GM11168 (cell line): ENCODE results near the gene C17orf75.
"Not testable (repeated sequence)": the region's sequence is repeated elsewhere in the genome, so short reads cannot be mapped to it uniquely, and the experiment has no call there.

Source experiments
- in situ Hi-C: fragments of 300-500 bp; cut with MboI; formaldehyde crosslinking; loops from one replicate; pipeline ENCODE4 v1.12.0; 2022; ENCODE audit warnings: low sequenced_read_pairs; ENCODE audit not compliant: unreplicated experiment

Gene C17orf75

GRCh38 chr17:32348483-32348800 lies 6.5 kb upstream of the C17orf75 start:
- in situ Hi-C loops: no loop called here

DNA sequence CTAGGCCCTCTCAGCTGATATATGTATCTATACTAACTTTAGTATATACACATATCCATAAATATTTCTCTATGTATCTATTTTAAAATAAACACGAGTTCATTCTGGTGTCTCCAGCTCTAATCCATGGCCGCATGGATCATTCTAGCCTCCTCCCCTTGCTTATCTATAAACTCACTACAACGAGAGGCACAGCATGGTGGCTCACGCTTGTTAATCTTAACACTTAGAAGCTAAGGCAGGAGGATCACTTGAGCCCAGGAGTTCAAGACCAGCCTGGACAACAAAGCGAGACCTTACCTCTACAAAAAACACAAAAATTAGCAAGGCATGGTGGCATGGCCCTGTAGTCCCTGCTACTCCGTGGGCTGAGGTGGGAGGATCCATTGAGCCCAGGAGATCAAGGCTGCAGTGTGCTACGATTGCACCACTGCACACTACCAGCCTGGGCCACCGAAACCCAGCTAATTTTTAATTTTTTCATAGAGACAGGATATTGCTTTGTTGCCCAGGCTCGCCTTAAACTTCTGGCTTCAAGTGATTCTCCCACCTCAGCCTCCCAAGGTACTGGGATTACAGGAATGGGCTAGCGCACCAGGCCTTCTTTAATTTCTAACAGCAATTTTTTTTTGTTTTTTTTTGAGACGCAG lies 4.1 kb upstream of the C17orf75 start:
- in situ Hi-C loops: no loop called here

GRCh38 chr17:32342603-32343325 lies 791 bp upstream of the C17orf75 start:
- in situ Hi-C loops: no loop called here

DNA sequence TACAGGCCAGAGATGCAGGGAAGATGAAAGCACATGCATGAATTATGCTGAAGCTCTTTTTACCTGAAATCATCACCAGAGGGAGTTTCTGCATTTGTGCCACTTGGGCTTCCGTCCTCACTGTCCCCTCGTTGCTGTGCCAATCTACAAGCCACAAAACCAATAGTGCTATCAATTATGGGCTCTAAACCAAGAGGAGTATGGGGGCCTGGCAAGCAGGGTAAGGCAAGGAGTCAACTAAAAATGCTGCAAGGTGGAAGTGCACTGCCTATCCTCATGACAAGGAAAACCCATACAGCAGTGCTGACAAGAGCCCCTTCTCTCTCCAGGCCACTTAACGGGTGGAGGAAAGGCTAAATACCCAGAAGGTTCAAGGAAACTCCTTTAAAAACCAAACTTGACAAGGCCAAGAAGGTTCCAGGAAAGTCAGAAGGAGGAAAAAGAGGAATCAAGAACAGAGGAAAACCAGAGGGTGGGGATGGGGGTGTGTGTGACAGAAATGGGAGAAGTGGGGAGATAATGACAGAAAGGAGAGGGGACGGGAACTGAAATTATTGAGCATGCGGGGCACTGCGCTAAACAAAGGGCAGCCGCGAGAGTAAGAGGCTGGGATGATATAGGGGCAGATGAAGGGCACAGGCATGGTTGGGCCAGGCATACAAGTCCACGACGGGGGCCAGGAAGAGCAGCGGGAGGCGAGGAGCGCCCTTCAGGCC lies 674 bp downstream of the C17orf75 start:
- in situ Hi-C loops: no loop called here

GRCh38 chr17:32335687-32336086 lies 6.3 kb downstream of the C17orf75 start:
- in situ Hi-C loops: no loop called here

- in situ Hi-C loops: no loop called here
Observed at GRCh38 chr17:32335046-32335445, 6.9 kb downstream of the C17orf75 start.

DNA sequence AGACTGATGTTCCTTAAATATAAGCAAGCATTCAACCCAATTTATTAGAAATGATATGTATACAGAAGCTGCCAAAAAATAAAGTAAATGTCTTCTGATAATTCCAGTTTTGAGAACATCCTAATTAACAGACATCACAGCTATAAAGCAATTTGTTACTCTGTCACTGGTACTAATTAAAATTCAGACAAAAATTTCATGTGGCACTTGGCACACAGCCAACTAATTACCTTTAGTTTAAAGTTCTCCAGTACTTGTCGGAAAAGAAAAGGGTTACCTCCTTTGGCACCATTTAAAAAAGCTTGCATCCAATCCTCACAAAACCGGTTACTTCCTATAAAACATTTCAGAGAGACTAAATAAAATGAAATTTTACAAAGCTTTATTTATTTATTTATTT lies 8.8 kb downstream of the C17orf75 start:
- in situ Hi-C loops: no loop called here

- in situ Hi-C loops: no loop called here
Observed at GRCh38 chr17:32331243-32332040, 10.5 kb downstream of the C17orf75 start.

GRCh38 chr17:32330147-32330546 lies 11.8 kb downstream of the C17orf75 start:
- in situ Hi-C loops: no loop called here

DNA sequence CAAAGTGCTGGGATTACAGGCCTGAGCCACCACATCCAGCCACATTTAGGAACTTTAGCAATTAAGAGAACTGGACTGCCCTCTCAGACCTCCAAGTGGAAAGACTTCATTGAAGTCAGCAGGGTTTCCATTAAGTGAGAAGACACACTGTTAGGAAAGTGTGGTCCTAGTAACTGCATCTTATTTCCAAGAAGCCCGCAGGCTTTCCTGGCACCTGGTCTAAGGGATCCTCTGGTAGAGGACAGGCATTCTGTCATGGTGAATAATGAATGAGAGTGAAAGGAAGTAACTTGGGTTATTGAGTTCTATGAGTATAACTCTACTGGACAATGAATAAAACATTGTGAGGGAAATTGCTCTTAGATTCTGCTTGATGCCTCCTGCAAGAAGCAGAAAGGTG lies 14.1 kb downstream of the C17orf75 start:
- in situ Hi-C loops: no loop called here

- in situ Hi-C loops: no loop called here
Observed at GRCh38 chr17:32323811-32324491, 18.0 kb downstream of the C17orf75 start.

- in situ Hi-C loops: no loop called here
Observed at GRCh38 chr17:32323046-32323445, 18.9 kb downstream of the C17orf75 start.

DNA sequence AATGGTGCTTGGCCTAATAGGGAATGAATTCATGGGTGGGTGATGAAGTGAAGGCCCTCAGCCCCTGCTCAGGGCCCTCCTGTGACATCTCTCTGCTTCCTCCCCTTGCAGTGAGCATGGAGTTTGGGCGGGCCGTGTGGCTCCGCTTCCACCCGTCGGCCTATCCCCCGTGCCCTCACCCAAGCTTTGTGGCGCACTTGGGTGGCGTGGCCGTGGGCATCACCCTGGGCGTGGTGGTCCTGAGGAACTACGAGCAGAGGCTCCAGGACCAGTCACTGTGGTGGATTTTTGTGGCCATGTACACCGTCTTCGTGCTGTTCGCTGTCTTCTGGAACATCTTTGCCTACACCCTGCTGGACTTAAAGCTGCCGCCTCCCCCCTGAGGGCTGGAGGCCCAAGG lies 21.1 kb downstream of the C17orf75 start:
- in situ Hi-C loops: no loop called here

- in situ Hi-C loops: not testable (repeated sequence)
Observed at GRCh38 chr17:32320080-32320479, 21.9 kb downstream of the C17orf75 start.

- in situ Hi-C loops: loop anchor here (10.0 kb wide), 1 partner anchor 55 kb away; the partner anchor contains the start of gene RHBDL3
Observed at GRCh38 chr17:32319548-32319905, 22.4 kb downstream of the C17orf75 start.

GRCh38 chr17:32318071-32318470 lies 23.9 kb downstream of the C17orf75 start:
- in situ Hi-C loops: loop anchor here (10.0 kb wide), 1 partner anchor 53 kb away; the partner anchor contains the start of gene RHBDL3

DNA sequence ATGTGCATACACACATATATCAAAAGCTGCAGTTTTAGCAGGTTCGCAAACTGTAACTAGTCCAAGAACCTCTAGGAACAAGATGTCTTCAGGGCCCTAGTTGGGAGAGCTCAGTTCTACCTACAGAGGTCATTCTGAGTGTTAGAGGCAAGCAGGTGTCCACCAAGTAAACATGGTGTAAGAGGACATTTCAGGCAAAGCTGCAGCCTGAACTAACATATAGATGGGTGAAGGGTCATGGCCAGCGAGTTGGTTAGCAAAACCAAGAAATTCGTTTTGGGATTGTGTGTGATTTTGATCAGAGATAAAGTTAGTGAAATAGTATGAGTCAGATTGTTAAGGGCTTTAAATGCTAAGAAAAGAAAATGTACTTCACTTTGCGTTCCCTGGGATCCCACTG lies 24.6 kb downstream of the C17orf75 start:
- in situ Hi-C loops: loop anchor here (10.0 kb wide), 1 partner anchor 53 kb away; the partner anchor contains the start of gene RHBDL3

GRCh38 chr17:32316653-32317052 lies 25.3 kb downstream of the C17orf75 start:
- in situ Hi-C loops: loop anchor here (10.0 kb wide), 1 partner anchor 52 kb away; the partner anchor contains the start of gene RHBDL3

DNA sequence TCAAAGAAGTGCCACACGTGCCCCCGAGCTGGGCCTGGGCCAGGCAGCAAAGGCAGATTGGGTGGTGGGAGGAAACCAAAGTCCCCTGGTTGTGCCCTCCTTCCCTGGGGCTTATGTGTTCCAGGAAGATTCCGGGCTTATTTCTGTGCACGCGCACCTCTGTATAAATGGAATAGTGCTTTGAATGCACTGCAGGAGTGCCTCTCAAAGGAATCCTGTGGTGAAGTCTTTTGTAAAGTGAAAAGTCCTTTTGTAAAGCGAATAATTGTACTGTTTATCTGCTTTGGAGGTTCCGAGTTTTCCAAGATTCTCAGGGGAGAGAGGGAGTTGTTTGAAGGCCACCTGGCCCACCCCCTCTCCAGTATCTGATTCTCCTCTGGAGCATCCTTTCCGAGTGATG lies 26.8 kb downstream of the C17orf75 start:
- in situ Hi-C loops: loop anchor here (10.0 kb wide), 1 partner anchor 50 kb away; the partner anchor contains the start of gene RHBDL3

GRCh38 chr17:32314636-32315035 lies 27.3 kb downstream of the C17orf75 start:
- in situ Hi-C loops: loop anchor here (10.0 kb wide), 1 partner anchor 50 kb away; the partner anchor contains the start of gene RHBDL3
